Keratinocyte (primary cell): ENCODE data around the gene CLSTN3.

Source experiments
- CTCF ChIP-seq, 3 experiments: IDR thresholded peaks in 1 of 3; conservative IDR thresholded peaks in 1 of 3; optimal IDR thresholded peaks in 1 of 3; 2 replicates in 2 of 3; 3 replicates in 1 of 3; pipeline versions ENCODE3 to v1.5.1; 2011; ENCODE audit warnings: low read length in 3 of 3, mild to moderate bottlenecking in 3 of 3, moderate library complexity in 2 of 3, control low read depth in 1 of 3, inconsistent platforms in 1 of 3; ENCODE audit not compliant: insufficient read depth in 2 of 3; ENCODE audit errors: extremely low read depth in 1 of 3
- EZH2 ChIP-seq: IDR thresholded peaks from one replicate; pipeline ENCODE4 v1.6.1; 2012; ENCODE audit warnings: inconsistent platforms, mild to moderate bottlenecking, low read length, moderate library complexity

GRCh38 chr12:7154042-7154441 lies 23.9 kb downstream of the CLSTN3 start:
- no peak for TF ChIP-seq CTCF (optimal IDR thresholded peaks at IDR 0.05 in 1 of 3, IDR thresholded peaks at IDR 0.05 in 1 of 3, conservative IDR thresholded peaks at IDR 0.05 in 1 of 3; ENCODE audit: extremely low read depth in 1 of 3, insufficient read depth in 2 of 3, low read length in 3 of 3)
- TF ChIP-seq EZH2 = no peak
